Breast epithelium (tissue), 4 donors: Measurements from ENCODE around the gene SLC39A11. TPM values are rescaled to one million over a fixed set of nuclear protein-coding genes. Genes with fewer than 3 reads are reported as not detected.

Experiments used
- DNase-seq, 2 donors: peaks; one replicate each; pipeline ENCODE4 v3.0.0-alpha.2; 2019; ENCODE audit warnings: low spot score in 2 of 2
- H3K27ac ChIP-seq, 2 donors: fragments of 200-600 bp; sonication (generic) in 1 of 2; one replicate each; pipeline ENCODE4 v1.5.1; 2016 to 2019; ENCODE audit warnings: mild to moderate bottlenecking in 1 of 2
- H3K27me3 ChIP-seq, 2 donors: fragments of 200-600 bp; sonication (generic) in 1 of 2; one replicate each; pipeline versions ENCODE4 v1.5.1 to v1.6.0; 2017 to 2019; ENCODE audit warnings: control low read depth in 1 of 2, mild to moderate bottlenecking in 1 of 2
- H3K36me3 ChIP-seq: fragments of 200-600 bp; one replicate; pipeline ENCODE4 v1.5.1; 2019
- H3K4me1 ChIP-seq, 2 donors: fragments of 200-600 bp; sonication (generic); one replicate each; pipeline ENCODE4 v1.5.1; 2016 to 2019; ENCODE audit warnings: control low read depth in 1 of 2
- H3K4me3 ChIP-seq, 3 donors: fragments of 200-600 bp; sonication (generic); 1 replicate in 2 of 3; 2 replicates in 1 of 3; pipeline ENCODE4 v1.5.1; 2016 to 2019; ENCODE audit warnings: mild to moderate bottlenecking in 3 of 3, moderate library complexity in 2 of 3
- H3K9me3 ChIP-seq, 2 donors: fragments of 200-600 bp; sonication (generic) in 1 of 2; one replicate each; pipeline ENCODE4 v1.5.1; 2016 to 2019; ENCODE audit warnings: control low read depth in 1 of 2
- POLR2A ChIP-seq: fragments of 450-650 bp; IDR thresholded peaks from one replicate; pipeline ENCODE4 v1.6.1; 2016; ENCODE audit warnings: antibody characterized with exemption, mild to moderate bottlenecking, moderate library complexity
- POLR2AphosphoS5 ChIP-seq, 3 donors: sonication (generic); formaldehyde crosslinking; IDR thresholded peaks; one replicate each; pipeline ENCODE4 v1.6.1; 2017; ENCODE audit warnings: antibody characterized with exemption in 3 of 3
- intact Hi-C: fragments of 100-400 bp; cut with DNase I; formaldehyde crosslinking; loops from one replicate; pipeline ENCODE4 v1.15.1; 2023; ENCODE audit warnings: low total_unique reads
- total RNA-seq, 3 donors: library from RNA; depleted of rRNA; stranded (reverse); fragments of >200 nt; gene quantifications; one replicate each; pipeline ENCODE4 v1.1.0, GENCODE V29; 2016
- TF ChIP-seq, protein P1 (sequence below), 3 donors: fragments of 450-650 bp; IDR thresholded peaks; one replicate each; pipeline ENCODE4 v1.5.1; 2016 to 2017; ENCODE audit warnings: antibody characterized with exemption in 3 of 3, mild to moderate bottlenecking in 3 of 3, moderate library complexity in 3 of 3

Gene SLC39A11
- total RNA-seq, 3 donors from 2014 or later = 31.8 to 54.6 (median 47.0) TPM

DNA sequence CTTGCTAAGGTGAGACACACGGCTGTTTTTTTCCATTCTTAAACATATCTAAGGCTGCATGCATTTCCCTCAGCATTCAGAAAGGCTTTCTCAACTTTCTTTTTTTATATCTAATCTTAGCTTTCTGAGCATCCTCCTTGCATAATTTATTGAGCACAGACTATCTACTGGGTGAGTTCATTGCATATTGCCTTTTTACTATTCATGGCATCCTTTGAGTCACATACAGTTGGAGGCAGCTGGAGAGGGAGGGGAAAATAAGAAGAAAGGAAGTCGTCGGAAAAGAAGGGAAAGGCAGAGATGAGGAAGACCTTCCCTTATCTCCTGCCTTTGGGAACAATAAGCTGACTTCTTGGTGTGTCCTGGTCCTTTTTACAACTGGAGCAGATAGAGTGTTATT lies 468.3 kb downstream of the SLC39A11 start:
- peaks cover 0 to 44% of the 10 kb centered on the region in 2 donors for H3K27me3 ChIP-seq
- no peak for DNase-seq
- H3K9me3 ChIP-seq = no peaks in the 10 kb centered on the region
- no peak overlapping the region for H3K4me3 ChIP-seq
- no peaks in the 10 kb centered on the region for H3K4me1 ChIP-seq
- TF ChIP-seq, protein P1, sequence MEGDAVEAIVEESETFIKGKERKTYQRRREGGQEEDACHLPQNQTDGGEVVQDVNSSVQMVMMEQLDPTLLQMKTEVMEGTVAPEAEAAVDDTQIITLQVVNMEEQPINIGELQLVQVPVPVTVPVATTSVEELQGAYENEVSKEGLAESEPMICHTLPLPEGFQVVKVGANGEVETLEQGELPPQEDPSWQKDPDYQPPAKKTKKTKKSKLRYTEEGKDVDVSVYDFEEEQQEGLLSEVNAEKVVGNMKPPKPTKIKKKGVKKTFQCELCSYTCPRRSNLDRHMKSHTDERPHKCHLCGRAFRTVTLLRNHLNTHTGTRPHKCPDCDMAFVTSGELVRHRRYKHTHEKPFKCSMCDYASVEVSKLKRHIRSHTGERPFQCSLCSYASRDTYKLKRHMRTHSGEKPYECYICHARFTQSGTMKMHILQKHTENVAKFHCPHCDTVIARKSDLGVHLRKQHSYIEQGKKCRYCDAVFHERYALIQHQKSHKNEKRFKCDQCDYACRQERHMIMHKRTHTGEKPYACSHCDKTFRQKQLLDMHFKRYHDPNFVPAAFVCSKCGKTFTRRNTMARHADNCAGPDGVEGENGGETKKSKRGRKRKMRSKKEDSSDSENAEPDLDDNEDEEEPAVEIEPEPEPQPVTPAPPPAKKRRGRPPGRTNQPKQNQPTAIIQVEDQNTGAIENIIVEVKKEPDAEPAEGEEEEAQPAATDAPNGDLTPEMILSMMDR (IDR thresholded peaks at IDR 0.05) = no peak
- TF ChIP-seq POLR2AphosphoS5 (IDR thresholded peaks at IDR 0.05) (no peak), POLR2A (no peak)
- H3K27ac ChIP-seq = no peak overlapping the region
- intact Hi-C loops = no loop called here
- no peaks in the 10 kb centered on the region for H3K36me3 ChIP-seq

DNA sequence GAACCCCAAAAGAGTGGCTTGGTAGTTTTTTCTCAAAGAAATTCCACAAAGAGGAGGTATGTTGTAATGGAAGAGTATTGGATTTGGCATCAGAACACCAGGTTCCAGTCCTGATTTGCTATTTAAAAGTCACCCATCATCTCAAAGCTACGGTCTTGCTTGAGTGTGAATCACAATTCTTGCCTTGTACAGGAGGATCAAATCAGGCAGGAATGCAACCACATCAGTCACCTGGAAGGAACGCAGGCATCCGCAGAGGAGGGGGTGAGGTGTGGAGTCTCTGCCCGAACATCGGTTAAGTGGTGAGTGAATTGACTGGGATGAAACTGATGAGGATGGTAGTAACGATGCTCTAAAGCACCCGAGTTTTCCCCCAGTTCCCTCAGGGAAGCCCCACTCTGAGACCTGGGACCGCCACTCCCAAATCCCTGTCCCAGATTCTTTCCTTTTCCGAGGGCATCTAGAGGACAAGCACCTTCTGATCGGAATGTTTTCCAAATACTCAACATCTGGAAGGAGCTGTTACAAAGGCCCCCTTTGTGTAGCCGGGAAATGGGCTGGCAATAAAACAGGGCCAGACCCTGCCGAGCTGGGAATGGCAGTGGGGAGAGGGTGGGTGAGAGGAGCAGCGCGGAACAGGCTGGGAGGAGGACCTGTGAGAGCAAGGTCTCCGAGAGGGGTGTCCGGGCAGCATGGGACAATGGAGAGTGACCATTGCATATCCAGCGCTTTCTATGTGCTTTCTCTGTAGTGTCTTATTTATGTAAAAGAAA lies 469.6 kb downstream of the SLC39A11 start:
- no peaks in the 10 kb centered on the region for H3K9me3 ChIP-seq
- intact Hi-C loops = no loop called here
- no peaks in the 10 kb centered on the region for H3K4me1 ChIP-seq
- no peaks in the 10 kb centered on the region for H3K36me3 ChIP-seq
- TF ChIP-seq, protein P1 (IDR thresholded peaks at IDR 0.05) = no peak
- no peak for TF ChIP-seq POLR2A
- TF ChIP-seq POLR2AphosphoS5 (IDR thresholded peaks at IDR 0.05) = no peak
- no peak overlapping the region for H3K27ac ChIP-seq
- DNase-seq = no peak
- H3K27me3 ChIP-seq = peaks cover 0 to 44% of the 10 kb centered on the region in 2 donors
- H3K4me3 ChIP-seq = no peak overlapping the region

DNA sequence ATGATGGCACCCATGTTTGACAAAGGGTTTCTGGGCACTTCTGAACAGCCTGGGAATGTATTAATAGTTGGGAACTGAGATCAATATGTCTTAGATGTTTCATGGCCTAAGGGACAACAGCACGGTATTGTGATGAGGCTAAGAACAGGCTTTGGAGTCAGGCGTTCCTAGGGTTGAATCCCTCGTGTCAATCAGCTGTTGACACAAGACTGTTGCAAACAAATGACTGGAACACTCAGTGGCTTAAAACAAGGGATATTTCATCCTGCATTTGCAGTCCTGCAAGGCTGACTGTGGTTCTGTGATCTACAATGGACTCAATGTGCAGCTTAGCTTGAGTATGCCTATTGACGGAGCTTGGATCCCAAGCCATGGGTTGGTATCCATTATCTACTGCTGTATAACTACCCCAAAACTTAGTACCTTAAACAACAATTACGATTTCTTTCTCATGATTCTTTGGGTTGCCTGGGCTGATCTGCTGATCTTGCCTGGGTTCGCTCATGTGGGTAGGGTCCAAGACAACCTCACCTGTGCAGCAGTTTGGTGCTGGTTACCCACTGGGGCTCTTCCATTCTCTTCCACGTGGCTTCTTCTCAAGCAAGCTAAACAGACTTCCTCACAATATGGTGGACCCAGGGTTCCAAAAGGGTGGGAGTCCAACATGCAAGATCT lies 472.4 kb downstream of the SLC39A11 start:
- DNase-seq = no peak
- no peaks in the 10 kb centered on the region for H3K9me3 ChIP-seq
- TF ChIP-seq POLR2AphosphoS5 (IDR thresholded peaks at IDR 0.05) = no peak
- TF ChIP-seq, protein P1 (IDR thresholded peaks at IDR 0.05) = no peak
- TF ChIP-seq POLR2A = no peak
- H3K4me1 ChIP-seq = no peaks in the 10 kb centered on the region
- H3K36me3 ChIP-seq = no peaks in the 10 kb centered on the region
- H3K27ac ChIP-seq = no peak overlapping the region
- intact Hi-C loops = no loop called here
- H3K4me3 ChIP-seq = no peak overlapping the region
- peaks cover 0 to 44% of the 10 kb centered on the region in 2 donors for H3K27me3 ChIP-seq

DNA sequence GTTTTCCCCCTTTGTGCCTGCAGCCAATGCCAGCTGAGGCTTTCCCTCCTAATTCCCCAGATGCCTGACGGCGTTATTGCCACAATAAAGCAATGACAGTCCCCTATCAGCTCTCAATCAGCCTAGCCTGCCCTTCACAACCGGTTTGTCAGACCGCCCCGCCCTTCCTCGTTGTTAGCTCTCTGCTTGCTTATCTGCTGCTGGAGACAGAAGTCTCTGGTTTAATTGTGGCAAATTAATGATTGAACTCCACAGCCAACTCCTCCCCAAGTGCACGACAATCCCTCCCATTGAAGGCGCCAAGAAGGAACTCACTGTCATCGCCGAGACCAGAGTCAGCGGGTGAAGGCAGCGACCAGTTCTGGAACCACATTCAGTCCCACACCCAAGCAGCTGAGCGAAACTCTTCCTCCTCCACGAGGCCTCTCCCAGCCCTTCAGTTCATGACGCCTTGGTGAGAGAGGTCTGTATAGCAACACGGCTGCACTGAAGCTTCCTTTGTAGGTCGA lies 474.4 kb downstream of the SLC39A11 start:
- Histone ChIP-seq H3K27me3 (peaks cover 0 to 23% of the 10 kb centered on the region in 2 donors), H3K4me3 (no peak overlapping the region), H3K36me3 (no peaks in the 10 kb centered on the region), H3K9me3 (no peaks in the 10 kb centered on the region), H3K4me1 (no peaks in the 10 kb centered on the region), H3K27ac (no peak overlapping the region)
- no peak for DNase-seq
- intact Hi-C loops = no loop called here
- TF ChIP-seq POLR2A (no peak), POLR2AphosphoS5 (IDR thresholded peaks at IDR 0.05) (no peak)
- TF ChIP-seq, protein P1 (IDR thresholded peaks at IDR 0.05) = no peak

DNA sequence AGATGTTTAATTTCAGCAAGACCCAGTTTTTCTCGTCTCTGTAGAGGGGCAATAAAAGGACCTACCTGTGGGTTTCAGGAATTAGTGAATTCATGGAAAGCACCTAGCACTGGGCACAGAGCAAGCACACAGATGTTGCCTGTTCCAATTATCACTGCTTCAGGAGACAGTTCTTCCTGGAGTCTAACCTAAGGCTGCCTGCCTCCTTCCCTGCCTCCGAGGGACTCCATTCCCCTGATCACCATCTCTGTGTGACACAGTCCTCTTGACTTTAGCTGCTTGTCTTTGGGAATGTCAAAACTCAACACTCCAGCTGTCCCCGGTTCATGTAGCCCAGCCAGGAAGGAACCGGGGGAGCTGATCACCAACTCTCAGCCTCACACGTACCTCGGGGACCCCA lies 474.9 kb downstream of the SLC39A11 start:
- Histone ChIP-seq H3K27me3 (peaks cover 0 to 18% of the 10 kb centered on the region in 2 donors), H3K4me1 (no peaks in the 10 kb centered on the region), H3K27ac (no peak overlapping the region), H3K4me3 (no peak overlapping the region), H3K36me3 (no peaks in the 10 kb centered on the region), H3K9me3 (no peaks in the 10 kb centered on the region)
- TF ChIP-seq POLR2A (no peak), POLR2AphosphoS5 (IDR thresholded peaks at IDR 0.05) (no peak)
- TF ChIP-seq, protein P1 (IDR thresholded peaks at IDR 0.05) = no peak
- intact Hi-C loops = no loop called here
- DNase-seq = no peak
